Measurements from ENCODE around the gene EXOC4.

The EXOC4 gene

DNA sequence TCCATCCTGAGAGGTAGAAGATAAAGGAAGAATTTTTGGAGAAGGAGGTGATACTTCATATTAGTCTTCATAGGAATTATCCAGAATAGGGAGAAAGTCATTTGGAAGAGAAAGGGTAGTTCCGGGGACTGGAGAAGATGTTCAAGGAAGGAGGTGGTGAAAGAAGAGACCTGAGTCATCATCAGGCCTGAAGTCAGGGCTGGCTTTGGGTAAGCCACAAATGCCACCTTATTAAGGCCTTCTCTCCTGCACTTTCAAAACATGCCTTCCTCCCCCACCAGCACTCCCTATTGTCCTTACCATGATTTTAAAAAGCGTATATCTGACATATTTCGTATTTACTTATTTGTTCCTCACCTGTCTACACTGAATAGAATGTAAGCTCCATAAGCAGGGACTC is 762.1 kb downstream of the EXOC4 start:
- DNase-seq (ENCODE audit: extremely low read depth, low read depth) = no peak
- TF ChIP-seq, protein P1, sequence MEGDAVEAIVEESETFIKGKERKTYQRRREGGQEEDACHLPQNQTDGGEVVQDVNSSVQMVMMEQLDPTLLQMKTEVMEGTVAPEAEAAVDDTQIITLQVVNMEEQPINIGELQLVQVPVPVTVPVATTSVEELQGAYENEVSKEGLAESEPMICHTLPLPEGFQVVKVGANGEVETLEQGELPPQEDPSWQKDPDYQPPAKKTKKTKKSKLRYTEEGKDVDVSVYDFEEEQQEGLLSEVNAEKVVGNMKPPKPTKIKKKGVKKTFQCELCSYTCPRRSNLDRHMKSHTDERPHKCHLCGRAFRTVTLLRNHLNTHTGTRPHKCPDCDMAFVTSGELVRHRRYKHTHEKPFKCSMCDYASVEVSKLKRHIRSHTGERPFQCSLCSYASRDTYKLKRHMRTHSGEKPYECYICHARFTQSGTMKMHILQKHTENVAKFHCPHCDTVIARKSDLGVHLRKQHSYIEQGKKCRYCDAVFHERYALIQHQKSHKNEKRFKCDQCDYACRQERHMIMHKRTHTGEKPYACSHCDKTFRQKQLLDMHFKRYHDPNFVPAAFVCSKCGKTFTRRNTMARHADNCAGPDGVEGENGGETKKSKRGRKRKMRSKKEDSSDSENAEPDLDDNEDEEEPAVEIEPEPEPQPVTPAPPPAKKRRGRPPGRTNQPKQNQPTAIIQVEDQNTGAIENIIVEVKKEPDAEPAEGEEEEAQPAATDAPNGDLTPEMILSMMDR (IDR thresholded peaks at IDR 0.05; ENCODE audit: low read depth, low read length) = no peak

GRCh38 chr7:134016223-134016941 is 763.5 kb downstream of the EXOC4 start:
- no peak for DNase-seq (ENCODE audit: extremely low read depth, low read depth)
- TF ChIP-seq, protein P1 (IDR thresholded peaks at IDR 0.05; ENCODE audit: low read depth, low read length) = peak; percentile 75

- TF ChIP-seq, protein P1 (IDR thresholded peaks at IDR 0.05; ENCODE audit: low read depth, low read length) = no peak
- DNase-seq (ENCODE audit: extremely low read depth, low read depth) = no peak
Observed at GRCh38 chr7:134016942-134017303, 764.0 kb downstream of the EXOC4 start.

DNA sequence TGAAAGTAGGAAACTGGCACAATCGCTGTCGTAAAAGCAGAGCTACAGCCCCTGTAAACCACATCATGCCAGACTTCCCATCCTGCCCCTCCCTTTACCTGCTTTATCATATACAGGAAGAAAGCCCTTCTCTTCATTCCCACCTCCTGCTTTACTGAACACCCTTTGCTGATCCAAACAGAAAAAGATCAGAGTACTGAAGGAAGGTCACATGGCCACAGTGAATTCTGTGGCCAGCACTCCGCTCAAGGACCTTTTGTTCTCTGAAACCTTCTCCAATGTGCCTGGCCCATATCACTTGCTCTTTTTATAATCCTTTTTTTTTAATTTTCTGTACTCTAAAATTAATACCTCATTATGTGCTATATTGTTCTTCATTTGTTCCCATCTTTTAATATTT is 765.4 kb downstream of the EXOC4 start:
- TF ChIP-seq, protein P1 (IDR thresholded peaks at IDR 0.05; ENCODE audit: low read depth, low read length) = no peak
- DNase-seq (ENCODE audit: extremely low read depth, low read depth) = no peak

- TF ChIP-seq, protein P1 (IDR thresholded peaks at IDR 0.05; ENCODE audit: low read depth, low read length) = no peak
- DNase-seq (ENCODE audit: extremely low read depth, low read depth) = no peak
Observed at GRCh38 chr7:134019251-134019650, 766.4 kb downstream of the EXOC4 start.

DNA sequence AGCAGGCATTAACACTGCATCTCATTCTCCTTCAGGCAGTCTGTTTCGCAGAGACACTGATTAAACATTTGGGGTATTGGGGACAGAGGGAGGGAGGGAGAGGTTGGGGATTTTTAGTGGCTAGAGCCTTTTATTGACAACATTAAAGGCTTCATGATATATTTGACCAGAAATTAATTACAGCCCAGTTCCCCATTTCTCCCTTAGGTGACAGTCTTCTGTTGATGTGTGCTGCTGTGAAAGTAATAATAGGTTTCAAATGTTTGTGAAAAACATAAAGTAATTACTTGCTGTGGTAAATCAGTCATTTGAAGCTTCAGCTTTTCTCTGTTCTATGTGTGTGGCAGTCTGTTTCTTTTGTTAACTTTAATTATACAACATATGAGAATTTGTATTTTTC is 769.0 kb downstream of the EXOC4 start:
- DNase-seq (ENCODE audit: extremely low read depth, low read depth) = no peak
- TF ChIP-seq, protein P1 (IDR thresholded peaks at IDR 0.05; ENCODE audit: low read depth, low read length) = no peak

DNA sequence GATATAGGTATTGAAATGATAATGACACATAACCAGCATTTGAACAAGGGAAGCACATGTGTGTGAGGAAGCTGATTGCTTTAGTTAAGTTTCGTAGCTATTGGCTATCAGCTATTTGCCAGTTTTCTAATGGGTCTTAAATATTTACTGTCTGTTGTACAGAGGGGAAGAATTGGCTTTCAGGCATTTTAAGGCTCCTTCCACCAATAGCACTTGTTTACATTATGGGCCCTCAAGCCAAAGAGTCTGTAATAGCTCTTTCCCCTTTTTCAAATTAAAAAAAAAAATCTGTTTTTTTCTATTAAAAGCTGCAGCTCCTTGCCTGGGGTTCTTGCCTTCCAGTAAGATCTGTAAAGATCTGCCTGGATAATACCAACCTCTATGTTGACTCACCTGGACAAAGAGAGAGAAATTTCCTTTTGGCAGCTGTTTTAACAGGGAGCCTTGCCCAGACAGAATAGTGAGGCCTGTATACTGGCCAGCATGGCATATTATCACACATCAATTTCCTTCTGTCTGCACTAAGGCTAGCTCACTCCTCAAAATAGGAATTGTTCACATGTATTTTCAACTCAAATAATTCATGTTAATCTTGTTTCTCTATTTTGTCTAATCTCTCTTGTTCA is 769.5 kb downstream of the EXOC4 start:
- DNase-seq (ENCODE audit: extremely low read depth, low read depth) = no peak
- TF ChIP-seq, protein P1 (IDR thresholded peaks at IDR 0.05; ENCODE audit: low read depth, low read length) = no peak

Data from AG09319 (cell line).